HUES6 (cell line): ENCODE data around the gene TMEM30A.

ENCODE experiments used
- H3K27ac ChIP-seq: 2 replicates; pipeline ENCODE4 v1.7.0; 2013; ENCODE audit warnings: low read depth, mild to moderate bottlenecking, low read length, inconsistent platforms
- H3K27me3 ChIP-seq: 2 replicates; pipeline ENCODE4 v1.6.1; 2013; ENCODE audit warnings: low read length; ENCODE audit not compliant: control insufficient read depth, insufficient read depth
- H3K36me3 ChIP-seq: 2 replicates; pipeline ENCODE4 v1.6.1; 2013; ENCODE audit warnings: low read length; ENCODE audit not compliant: control insufficient read depth, insufficient read depth
- H3K4me1 ChIP-seq: 2 replicates; pipeline ENCODE4 v1.6.1; 2013; ENCODE audit warnings: low read length; ENCODE audit not compliant: control insufficient read depth, insufficient read depth
- H3K4me3 ChIP-seq: 2 replicates; pipeline ENCODE4 v1.5.1; 2013; ENCODE audit warnings: low read depth, low read length
- H3K9ac ChIP-seq: one replicate; pipeline ENCODE4 v1.6.1; 2013; ENCODE audit warnings: mild to moderate bottlenecking, low read length
- H3K9me3 ChIP-seq: 2 replicates; pipeline ENCODE4 v1.6.1; 2013; ENCODE audit warnings: low read depth, low read length; ENCODE audit not compliant: control insufficient read depth, insufficient read depth

Gene TMEM30A

GRCh38 chr6:75234126-75234865 lies 50.3 kb downstream of the TMEM30A start:
- Histone ChIP-seq H3K4me1 (peaks cover 23% of the 10 kb centered on the region), H3K9ac (no peak overlapping the region), H3K27me3 (no peaks in the 10 kb centered on the region), H3K9me3 (no peaks in the 10 kb centered on the region), H3K4me3 (no peak overlapping the region), H3K36me3 (peaks cover 22% of the 10 kb centered on the region), H3K27ac (no peak overlapping the region)

GRCh38 chr6:75233092-75233615 lies 51.4 kb downstream of the TMEM30A start:
- peaks cover 23% of the 10 kb centered on the region for H3K4me1 ChIP-seq
- no peak overlapping the region for H3K27ac ChIP-seq
- no peak overlapping the region for H3K4me3 ChIP-seq
- H3K36me3 ChIP-seq: peaks cover 15% of the 10 kb centered on the region
- H3K9ac ChIP-seq: no peak overlapping the region
- no peaks in the 10 kb centered on the region for H3K9me3 ChIP-seq
- H3K27me3 ChIP-seq: no peaks in the 10 kb centered on the region

DNA sequence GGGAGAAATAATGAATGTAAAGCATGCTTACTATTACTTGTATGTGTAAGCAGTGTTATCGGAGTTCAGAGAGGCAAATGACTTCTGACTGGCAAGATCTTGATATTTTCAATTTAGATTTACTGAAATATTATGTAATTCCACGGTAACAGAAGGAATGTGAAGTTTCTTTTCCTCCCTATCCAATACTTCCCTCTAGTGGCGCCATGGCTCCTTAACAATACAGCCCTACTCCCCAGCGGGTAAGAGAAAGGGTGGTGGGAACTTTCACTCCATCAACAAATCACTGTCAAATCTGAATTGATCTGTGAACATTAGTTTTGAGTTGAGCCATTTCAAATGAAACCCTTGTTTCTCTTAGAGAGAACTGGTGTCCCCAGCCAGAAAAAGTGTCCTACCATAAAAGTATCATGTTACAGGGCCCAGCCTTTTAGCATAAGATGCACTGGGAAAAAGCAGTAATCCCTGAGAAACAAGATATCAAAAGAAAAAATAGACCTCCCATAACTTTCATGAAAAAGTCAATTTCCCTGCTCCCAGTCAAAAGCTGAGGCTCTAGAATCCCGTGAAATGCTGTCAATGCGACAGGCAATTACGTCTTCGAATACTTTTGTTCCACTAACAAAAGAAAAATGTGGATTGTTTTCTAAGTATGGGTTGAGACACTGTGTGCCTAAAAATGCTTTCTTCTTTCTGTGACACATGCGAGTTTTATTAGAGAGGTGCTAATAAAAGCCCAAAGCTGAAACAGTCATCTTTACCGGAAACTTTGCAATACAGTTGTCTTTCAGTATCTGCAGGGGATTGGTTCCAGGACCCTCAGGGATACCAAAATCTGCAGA lies 53.9 kb downstream of the TMEM30A start:
- Histone ChIP-seq H3K4me1 (peaks cover 17% of the 10 kb centered on the region), H3K4me3 (no peak overlapping the region), H3K36me3 (no peaks in the 10 kb centered on the region), H3K9ac (peak overlapping the region; percentile 9), H3K27ac (no peak overlapping the region), H3K9me3 (no peaks in the 10 kb centered on the region), H3K27me3 (no peaks in the 10 kb centered on the region)

DNA sequence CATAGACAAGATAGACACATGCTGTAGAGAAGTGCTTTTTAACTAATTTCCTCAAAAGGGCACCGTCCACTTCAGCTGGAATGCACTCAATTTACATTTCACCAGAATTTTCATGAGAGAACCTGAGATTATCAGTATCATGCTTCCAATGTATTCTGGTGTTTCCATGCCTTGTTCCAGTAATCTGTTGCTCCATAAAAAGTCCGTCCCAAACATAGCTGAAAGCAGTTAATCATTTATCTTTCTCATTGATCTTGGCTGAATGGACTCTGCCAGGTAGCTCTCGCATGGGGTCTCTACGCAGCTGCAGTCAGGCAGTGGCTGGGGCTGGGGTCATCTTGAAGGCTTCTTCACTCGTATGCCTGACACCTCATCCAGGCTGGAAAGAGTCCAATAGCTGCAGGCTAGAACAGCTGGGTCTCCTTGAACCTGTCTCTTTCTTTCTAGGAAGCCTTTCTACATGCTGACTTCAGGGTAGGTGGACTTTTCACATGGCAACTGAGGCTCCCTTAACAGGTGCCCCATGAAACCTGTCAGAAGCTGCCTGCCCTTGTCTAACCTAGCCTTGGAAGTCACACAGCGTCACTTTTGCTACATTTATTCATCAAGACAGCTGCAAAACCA lies 60.2 kb downstream of the TMEM30A start:
- no peak overlapping the region for H3K27ac ChIP-seq
- H3K9ac ChIP-seq: no peak overlapping the region
- H3K9me3 ChIP-seq: no peaks in the 10 kb centered on the region
- H3K36me3 ChIP-seq: no peaks in the 10 kb centered on the region
- H3K27me3 ChIP-seq: no peaks in the 10 kb centered on the region
- no peak overlapping the region for H3K4me3 ChIP-seq
- H3K4me1 ChIP-seq: peaks cover 5% of the 10 kb centered on the region; the same call in 1 of the 2 replicates

DNA sequence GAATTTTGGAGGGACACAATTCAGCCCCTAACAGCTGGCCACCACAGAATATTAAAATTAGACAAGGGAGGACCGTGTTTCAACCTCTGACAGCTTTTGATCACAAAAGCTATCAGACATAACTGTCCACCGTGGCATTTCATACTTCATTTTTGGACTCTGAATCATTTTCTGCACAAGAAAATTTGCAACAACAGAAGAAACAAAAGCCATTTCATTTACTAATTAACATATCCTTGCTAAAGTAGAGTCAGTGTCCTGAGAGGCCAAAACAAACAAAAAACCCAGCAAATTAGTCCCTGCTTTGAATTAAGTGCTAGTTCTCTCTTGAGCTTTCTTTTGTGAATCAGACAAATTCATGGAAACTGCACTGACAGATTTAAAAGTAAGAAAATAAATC lies 61.2 kb downstream of the TMEM30A start:
- H3K36me3 ChIP-seq: no peaks in the 10 kb centered on the region
- no peak overlapping the region for H3K4me3 ChIP-seq
- no peak overlapping the region for H3K9ac ChIP-seq
- no peak overlapping the region for H3K27ac ChIP-seq
- H3K27me3 ChIP-seq: no peaks in the 10 kb centered on the region
- H3K4me1 ChIP-seq: peaks cover 5% of the 10 kb centered on the region; the same call in 1 of the 2 replicates
- H3K9me3 ChIP-seq: no peaks in the 10 kb centered on the region

DNA sequence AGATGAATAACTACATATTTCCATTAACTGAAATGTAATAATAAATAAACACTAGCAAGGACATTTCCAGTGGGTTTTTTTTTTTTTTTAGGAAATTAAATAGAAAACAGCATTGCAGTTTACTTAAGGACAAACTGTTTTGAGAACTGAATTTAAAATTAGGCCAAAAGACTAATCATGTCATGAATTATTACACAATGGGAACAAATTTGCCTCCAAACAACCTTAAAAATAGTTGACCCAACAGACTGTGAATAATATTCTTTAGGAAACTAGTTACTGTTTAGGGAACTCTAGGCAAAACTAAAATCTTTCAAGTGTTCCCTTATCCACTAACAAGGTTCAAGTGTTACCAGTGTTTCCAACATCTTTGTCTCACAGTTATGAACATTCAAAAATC lies 62.3 kb downstream of the TMEM30A start:
- Histone ChIP-seq H3K4me1 (peaks cover 5% of the 10 kb centered on the region; the same call in 1 of the 2 replicates), H3K27ac (no peak overlapping the region), H3K9me3 (no peaks in the 10 kb centered on the region), H3K4me3 (no peak overlapping the region), H3K36me3 (no peaks in the 10 kb centered on the region), H3K27me3 (no peaks in the 10 kb centered on the region), H3K9ac (no peak overlapping the region)

DNA sequence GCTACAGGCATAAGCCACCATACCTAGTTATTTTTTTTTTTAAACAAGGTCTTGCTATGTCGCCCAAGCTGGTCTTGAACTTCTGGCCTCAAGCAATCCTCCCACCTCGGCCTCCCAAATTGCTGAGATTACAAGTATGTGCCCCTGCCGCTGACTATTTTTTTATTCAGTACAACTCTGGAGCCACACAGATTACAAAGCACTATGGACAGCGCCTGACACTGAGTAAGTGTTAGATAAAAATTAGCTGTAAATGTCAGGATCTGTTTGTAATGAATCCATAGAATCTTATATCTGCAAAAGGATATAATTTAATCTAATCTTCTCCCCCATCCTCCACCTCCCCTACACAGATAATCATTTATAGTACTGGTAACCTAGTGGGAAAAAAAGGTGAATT lies 63.5 kb downstream of the TMEM30A start:
- Histone ChIP-seq H3K9ac (no peak overlapping the region), H3K4me3 (no peak overlapping the region), H3K27ac (no peak overlapping the region), H3K4me1 (peaks cover 5% of the 10 kb centered on the region; the same call in 1 of the 2 replicates), H3K9me3 (no peaks in the 10 kb centered on the region), H3K27me3 (no peaks in the 10 kb centered on the region), H3K36me3 (no peaks in the 10 kb centered on the region)

DNA sequence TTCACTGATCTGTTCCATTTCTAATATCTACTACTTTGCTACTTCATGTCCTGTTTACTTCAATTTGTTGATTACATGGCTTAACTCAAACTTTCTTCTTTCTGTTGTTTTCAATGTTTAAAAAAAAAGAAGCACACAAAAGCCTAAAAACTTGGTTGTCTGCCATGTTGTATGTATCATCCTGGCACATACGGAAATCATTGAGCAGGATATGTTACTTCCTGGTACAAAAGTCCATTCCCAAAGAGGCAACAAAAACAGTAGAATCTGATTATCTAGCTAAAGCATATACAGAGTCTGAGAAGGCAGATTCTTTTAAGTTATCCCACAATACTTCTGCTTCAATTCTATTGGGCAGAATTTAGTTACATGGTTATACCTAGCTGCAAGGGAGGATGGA lies 64.2 kb downstream of the TMEM30A start:
- Histone ChIP-seq H3K4me1 (0 out of 2 replicates have a peak, but pooled peaks cover 5% of the 10 kb centered on the region), H3K9ac (no peak overlapping the region), H3K36me3 (no peaks in the 10 kb centered on the region), H3K27me3 (no peaks in the 10 kb centered on the region), H3K27ac (no peak overlapping the region), H3K4me3 (no peak overlapping the region), H3K9me3 (no peaks in the 10 kb centered on the region)

- Histone ChIP-seq H3K4me1 (0 out of 2 replicates have a peak, but pooled peaks cover 5% of the 10 kb centered on the region), H3K27ac (no peak overlapping the region), H3K36me3 (no peaks in the 10 kb centered on the region), H3K9me3 (no peaks in the 10 kb centered on the region), H3K4me3 (no peak overlapping the region), H3K27me3 (no peaks in the 10 kb centered on the region), H3K9ac (no peak overlapping the region)
Measured at GRCh38 chr6:75219263-75219662, 65.3 kb downstream of the TMEM30A start.

GRCh38 chr6:75217193-75217592 lies 67.4 kb downstream of the TMEM30A start:
- Histone ChIP-seq H3K27ac (no peak overlapping the region), H3K4me3 (no peak overlapping the region), H3K9ac (no peak overlapping the region), H3K4me1 (peaks cover 17% of the 10 kb centered on the region), H3K36me3 (no peaks in the 10 kb centered on the region), H3K9me3 (no peaks in the 10 kb centered on the region), H3K27me3 (no peaks in the 10 kb centered on the region)
